Activated CD4-positive, alpha-beta memory T cell treated with anti-CD3 and anti-CD28 coated beads for 36 hours (primary cell): Measurements from ENCODE around the gene PUSL1. TPM values are rescaled to one million over a fixed set of nuclear protein-coding genes. Genes with fewer than 3 reads are reported as not detected.

Experiments
- CTCF ChIA-PET: fragments of 350-600 bp; sonication (Branson Sonifier 250); formaldehyde crosslinking; loops from one replicate; lab custom pipeline; 2021; ENCODE audit warnings: antibody characterized with exemption, inconsistent platforms; lab: Charles Lee
- POLR2A ChIA-PET: fragments of 350-600 bp; sonication (Branson Sonifier 250); formaldehyde crosslinking; loops from one replicate; lab custom pipeline; 2021; ENCODE audit warnings: antibody characterized with exemption; lab: Charles Lee
- DNase-seq: peaks from one replicate; pipeline ENCODE4 v3.0.0-alpha.2; 2020
- H3K27ac Mint-ChIP-seq: one replicate; pipeline ENCODE4 v1.8.0; 2021; ENCODE audit warnings: mixed read lengths
- H3K27me3 Mint-ChIP-seq: one replicate; pipeline ENCODE4 v1.8.0; 2021; ENCODE audit warnings: mixed read lengths
- H3K36me3 Mint-ChIP-seq: one replicate; pipeline ENCODE4 v1.8.0; 2021; ENCODE audit warnings: mixed read lengths
- H3K4me1 Mint-ChIP-seq: one replicate; pipeline ENCODE4 v1.8.0; 2021; ENCODE audit warnings: low read depth, mixed read lengths
- H3K4me3 Mint-ChIP-seq: one replicate; pipeline ENCODE4 v1.8.0; 2021; ENCODE audit warnings: mild to moderate bottlenecking, mixed read lengths
- H3K9me3 Mint-ChIP-seq: one replicate; pipeline ENCODE4 v1.8.0; 2021; ENCODE audit warnings: mixed read lengths
- intact Hi-C: fragments of 100-400 bp; cut with micrococcal nuclease; formaldehyde crosslinking; loops from one replicate; pipeline ENCODE4 v1.15.1; 2023
- total RNA-seq, 2 experiments: library from RNA; stranded (reverse); gene quantifications; one replicate each; pipeline ENCODE4 v1.2.3, GENCODE V29; 2021

The PUSL1 gene
- total RNA-seq, 2 experiments from 2014 or later: 19.7 to 23.1 TPM

GRCh38 chr1:1307261-1307922, 1.0 kb upstream of the PUSL1 start:
- no peaks in the 10 kb centered on the region for H3K27me3 Mint-ChIP-seq
- H3K36me3 Mint-ChIP-seq: peaks cover 3% of the 10 kb centered on the region
- H3K4me1 Mint-ChIP-seq: peaks cover 29% of the 10 kb centered on the region
- ChIA-PET CTCF (interaction anchor here (0.9 kb wide), 2 partner anchors 86 to 185 kb away, joined by 3 to 4 read pairs; no protein-coding TSS in a partner anchor), POLR2A (no interaction called here)
- H3K4me3 Mint-ChIP-seq: peak overlapping the region; percentile 81
- H3K27ac Mint-ChIP-seq: no peak overlapping the region
- intact Hi-C loops: loop anchor here (5.0 kb wide), 4 partner anchors 35 to 190 kb away; partner anchors contain the start of genes AURKAIP1, C1orf159 and UBE2J2
- H3K9me3 Mint-ChIP-seq: no peaks in the 10 kb centered on the region
- peak; percentile 29 for DNase-seq

GRCh38 chr1:1308756-1309250, 406 bp downstream of the PUSL1 start:
- DNase-seq: no peak
- Mint-ChIP-seq H3K27ac (peak overlapping the region; percentile 70), H3K27me3 (no peaks in the 10 kb centered on the region), H3K4me1 (peaks cover 29% of the 10 kb centered on the region), H3K36me3 (peaks cover 8% of the 10 kb centered on the region), H3K4me3 (peak overlapping the region; percentile 78), H3K9me3 (no peaks in the 10 kb centered on the region)
- POLR2A ChIA-PET: interaction anchor here (0.6 kb wide), 1 partner anchor 80 kb away, joined by 3 read pairs; no protein-coding TSS in a partner anchor
- CTCF ChIA-PET: interaction anchor here (1.1 to 1.3 kb wide), 2 partner anchors 186 to 324 kb away, joined by 4 read pairs; no protein-coding TSS in a partner anchor
- intact Hi-C loops: loop anchor here (1.0 to 5.0 kb wide), 7 partner anchors 37 to 276 kb away; partner anchors contain the start of genes AURKAIP1, B3GALT6, C1orf159 and DVL1

DNA sequence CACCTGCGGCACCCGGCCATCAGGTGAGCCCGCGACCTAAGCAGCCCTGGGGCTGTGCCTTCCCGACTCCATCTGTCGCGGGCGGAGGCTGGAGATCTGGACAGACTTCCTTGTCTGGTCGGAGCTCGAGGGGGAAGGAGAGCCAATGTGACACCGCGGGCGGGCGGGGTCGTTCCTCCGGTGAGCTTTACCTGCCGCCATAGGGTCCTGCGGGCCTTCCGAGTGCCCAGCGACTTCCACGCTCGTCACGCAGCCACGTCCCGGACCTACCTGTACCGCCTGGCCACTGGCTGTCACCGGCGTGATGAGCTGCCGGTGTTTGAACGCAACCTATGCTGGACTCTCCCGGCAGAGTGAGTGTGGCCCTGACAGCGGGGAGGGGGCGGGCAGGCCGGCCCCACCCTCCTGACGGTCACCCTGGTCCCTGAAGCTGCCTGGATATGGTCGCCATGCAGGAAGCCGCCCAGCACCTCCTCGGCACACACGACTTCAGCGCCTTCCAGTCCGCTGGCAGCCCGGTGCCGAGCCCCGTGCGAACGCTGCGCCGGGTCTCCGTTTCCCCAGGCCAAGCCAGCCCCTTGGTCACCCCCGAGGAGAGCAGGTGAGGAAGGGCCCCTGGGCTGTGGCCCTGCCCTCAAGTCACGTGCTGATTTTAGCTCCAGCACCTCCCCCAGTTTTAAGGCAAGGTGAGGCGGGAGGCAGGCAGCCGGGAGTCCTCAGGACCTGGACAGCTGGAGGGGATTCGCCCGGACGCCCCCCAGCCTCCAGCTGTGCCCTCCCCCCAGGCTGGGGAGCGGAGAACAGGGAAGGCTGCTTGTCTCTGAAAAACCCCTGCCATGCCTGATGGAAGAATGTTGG, 1.1 kb downstream of the PUSL1 start:
- Mint-ChIP-seq H3K9me3 (no peaks in the 10 kb centered on the region), H3K4me1 (peaks cover 29% of the 10 kb centered on the region), H3K27ac (peak overlapping the region; percentile 5), H3K4me3 (peak overlapping the region; percentile 75), H3K27me3 (no peaks in the 10 kb centered on the region), H3K36me3 (peaks cover 9% of the 10 kb centered on the region)
- intact Hi-C loops: loop anchor here (5.0 kb wide), 4 partner anchors 37 to 192 kb away; partner anchors contain the start of genes AURKAIP1, C1orf159 and UBE2J2
- DNase-seq: peak; percentile 36
- CTCF ChIA-PET: interaction anchor here (0.9 to 1.3 kb wide), 3 partner anchors 66 to 325 kb away, joined by 4 read pairs; partner anchors contain the start of gene AURKAIP1
- POLR2A ChIA-PET: interaction anchor here (0.6 kb wide), 1 partner anchor 81 kb away, joined by 3 read pairs; no protein-coding TSS in a partner anchor

DNA sequence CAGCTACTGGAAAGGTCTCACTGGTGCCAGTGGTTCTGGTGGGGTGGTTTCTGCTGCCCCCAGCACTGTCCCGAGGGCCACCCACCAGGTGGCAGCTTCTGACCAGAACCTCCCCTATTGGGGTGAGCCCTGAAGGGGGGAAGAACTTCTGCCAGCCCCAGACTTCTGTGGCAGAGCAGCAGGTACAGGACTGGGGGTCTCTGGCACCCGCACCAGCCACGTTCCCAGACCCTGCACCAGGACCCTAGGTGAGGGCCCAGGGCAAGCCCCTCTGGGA, 1.6 kb downstream of the PUSL1 start:
- Mint-ChIP-seq H3K36me3 (peaks cover 11% of the 10 kb centered on the region), H3K4me1 (peaks cover 27% of the 10 kb centered on the region), H3K4me3 (peak overlapping the region; percentile 75), H3K27ac (no peak overlapping the region), H3K27me3 (no peaks in the 10 kb centered on the region), H3K9me3 (no peaks in the 10 kb centered on the region)
- DNase-seq: no peak
- ChIA-PET CTCF (interaction anchor here (0.9 to 1.3 kb wide), 3 partner anchors 65 to 326 kb away, joined by 4 read pairs; partner anchors contain the start of gene AURKAIP1), POLR2A (no interaction called here)
- intact Hi-C loops: no loop called here

- Mint-ChIP-seq H3K4me3 (peak overlapping the region; percentile 16), H3K9me3 (no peaks in the 10 kb centered on the region), H3K27me3 (no peaks in the 10 kb centered on the region), H3K27ac (no peak overlapping the region), H3K4me1 (peaks cover 25% of the 10 kb centered on the region), H3K36me3 (peaks cover 11% of the 10 kb centered on the region)
- ChIA-PET CTCF (interaction anchor here (0.9 kb wide), 1 partner anchor 65 kb away, joined by 4 read pairs; the partner anchor contains the start of gene AURKAIP1), POLR2A (no interaction called here)
- DNase-seq: no peak
- intact Hi-C loops: no loop called here
Measured at GRCh38 chr1:1310476-1311053, 2.2 kb downstream of the PUSL1 start.

- no peak overlapping the region for H3K27ac Mint-ChIP-seq
Measured at GRCh38 chr1:1311107-1312104, 3.0 kb downstream of the PUSL1 start.

DNA sequence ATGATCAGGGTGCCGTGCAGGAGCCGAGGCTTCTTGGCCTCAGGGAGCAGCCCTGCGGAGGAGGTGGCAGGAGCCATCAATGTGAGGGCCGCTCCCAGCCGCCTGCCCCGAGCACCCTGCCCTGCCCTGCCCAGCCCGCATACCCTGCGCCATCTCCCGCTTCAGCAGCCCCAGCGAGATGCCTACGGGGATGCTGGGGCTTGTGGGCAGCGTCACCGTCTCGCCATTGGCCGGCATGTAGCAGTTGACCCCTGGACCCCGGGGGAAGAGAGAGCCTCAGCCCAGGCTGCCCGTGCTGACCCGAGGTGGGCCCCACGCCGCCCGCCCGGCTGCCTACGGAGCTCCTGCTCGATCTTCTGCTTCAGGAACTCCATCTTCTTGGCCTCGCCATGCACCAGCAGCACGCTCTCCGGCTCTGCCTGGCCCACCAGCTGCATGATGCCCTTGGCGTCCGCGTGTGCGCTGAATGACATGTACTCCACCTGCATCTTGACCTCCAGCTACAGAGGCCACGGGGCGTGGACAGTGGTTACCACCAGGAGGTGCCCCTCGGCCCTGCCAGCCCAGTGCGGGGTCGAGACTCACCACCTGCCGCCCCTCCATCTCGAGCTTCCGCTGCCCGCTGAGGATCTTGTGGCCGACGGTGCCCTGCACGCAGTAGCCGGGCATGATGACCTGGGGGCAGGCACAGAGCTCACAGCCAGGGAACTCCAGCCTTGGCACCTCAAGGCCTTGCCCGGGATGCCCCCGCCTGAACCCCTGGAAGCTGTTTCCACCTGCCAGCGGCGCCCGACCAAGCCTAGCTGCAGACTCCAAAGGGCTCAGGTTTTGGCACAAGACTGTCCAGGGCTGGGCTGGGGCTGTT, 4.3 kb downstream of the PUSL1 start:
- no peak overlapping the region for H3K4me3 Mint-ChIP-seq
- DNase-seq: no peak
- peaks cover 9% of the 10 kb centered on the region for H3K4me1 Mint-ChIP-seq
- ChIA-PET POLR2A (no interaction called here), CTCF (interaction anchor here (1.5 kb wide), 1 partner anchor 12 kb away, joined by 4 read pairs; no protein-coding TSS in a partner anchor)
- H3K36me3 Mint-ChIP-seq: peaks cover 14% of the 10 kb centered on the region
- H3K27ac Mint-ChIP-seq: no peak overlapping the region
- intact Hi-C loops: no loop called here
- no peaks in the 10 kb centered on the region for H3K27me3 Mint-ChIP-seq
- no peaks in the 10 kb centered on the region for H3K9me3 Mint-ChIP-seq

More at GRCh38 chr1:1311107-1312104, 3.0 kb downstream of the PUSL1 start:
- H3K4me1 Mint-ChIP-seq: peaks cover 17% of the 10 kb centered on the region
- no peak for DNase-seq
- H3K4me3 Mint-ChIP-seq: no peak overlapping the region
- ChIA-PET CTCF (no interaction called here), POLR2A (interaction anchor here (0.9 kb wide), 1 partner anchor 19 kb away, joined by 3 read pairs; the partner anchor contains the start of gene TAS1R3)
- H3K9me3 Mint-ChIP-seq: no peaks in the 10 kb centered on the region
- H3K27me3 Mint-ChIP-seq: no peaks in the 10 kb centered on the region
- intact Hi-C loops: no loop called here
- H3K36me3 Mint-ChIP-seq: peaks cover 11% of the 10 kb centered on the region

DNA sequence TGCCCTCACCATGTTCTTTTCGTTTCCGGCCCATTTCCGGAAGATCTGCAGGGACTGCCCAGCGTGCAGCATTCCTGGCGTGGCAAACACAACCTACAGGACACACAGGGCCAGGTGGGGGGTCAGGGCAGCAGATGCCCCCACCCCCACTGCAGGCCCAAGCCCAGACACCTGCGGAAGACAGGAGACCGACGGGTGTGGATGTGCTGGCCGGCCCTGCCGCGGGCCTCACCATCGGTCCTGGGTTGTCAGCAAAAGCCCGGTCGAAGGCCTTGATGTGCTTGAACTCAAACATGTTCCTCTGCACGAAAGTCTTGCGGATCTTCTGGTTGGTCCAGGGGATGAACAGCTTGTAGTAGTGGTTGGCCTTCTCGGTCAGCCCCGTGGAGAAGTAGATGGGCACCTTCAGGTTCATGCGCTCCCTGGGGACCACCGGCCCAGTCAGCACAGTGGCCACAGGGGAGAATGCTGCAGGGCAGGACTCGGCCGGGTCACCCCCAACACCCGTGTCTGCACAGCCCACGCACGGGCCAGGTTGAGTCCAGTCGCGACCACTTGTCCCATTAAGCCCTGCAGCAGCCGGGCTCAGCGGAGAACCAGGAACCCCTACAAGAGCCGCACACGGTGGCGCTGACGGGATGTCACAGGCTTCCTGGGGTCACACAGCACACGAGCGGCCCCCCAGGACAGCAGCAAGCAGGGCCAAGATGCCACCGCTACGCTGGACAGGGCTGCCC, 5.3 kb downstream of the PUSL1 start:
- ChIA-PET POLR2A (no interaction called here), CTCF (interaction anchor here (1.5 kb wide), 1 partner anchor 13 kb away, joined by 4 read pairs; no protein-coding TSS in a partner anchor)
- H3K36me3 Mint-ChIP-seq: peaks cover 14% of the 10 kb centered on the region
- no peak overlapping the region for H3K27ac Mint-ChIP-seq
- peaks cover 9% of the 10 kb centered on the region for H3K4me1 Mint-ChIP-seq
- H3K9me3 Mint-ChIP-seq: no peaks in the 10 kb centered on the region
- H3K27me3 Mint-ChIP-seq: no peaks in the 10 kb centered on the region
- H3K4me3 Mint-ChIP-seq: no peak overlapping the region
- no peak for DNase-seq
- intact Hi-C loops: no loop called here

DNA sequence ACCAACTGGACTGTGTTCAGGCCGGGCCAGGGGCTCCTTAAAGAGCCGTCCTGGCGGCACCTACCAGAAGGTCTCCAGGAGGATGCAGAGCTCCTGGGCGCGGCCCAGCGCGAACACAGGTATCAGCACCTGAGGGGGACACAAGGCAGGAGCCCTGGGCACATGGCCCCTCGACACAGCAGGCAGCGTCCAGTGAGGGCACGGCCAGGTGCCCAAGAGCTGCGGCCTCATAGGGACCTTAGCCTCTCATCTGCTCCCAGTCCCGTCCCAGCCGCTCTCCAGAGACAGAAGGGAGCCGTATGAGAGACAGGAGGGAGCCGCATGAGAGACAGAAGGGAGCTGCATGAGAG, 5.8 kb downstream of the PUSL1 start:
- Mint-ChIP-seq H3K4me3 (no peak overlapping the region), H3K36me3 (peaks cover 15% of the 10 kb centered on the region), H3K27me3 (no peaks in the 10 kb centered on the region), H3K27ac (no peak overlapping the region), H3K9me3 (no peaks in the 10 kb centered on the region), H3K4me1 (peaks cover 9% of the 10 kb centered on the region)
- ChIA-PET POLR2A (interaction anchor here (0.9 kb wide), 1 partner anchor 19 kb away, joined by 3 read pairs; no protein-coding TSS in a partner anchor), CTCF (no interaction called here)
- intact Hi-C loops: no loop called here
- DNase-seq: no peak
